ENCODE measurements around the gene ZBTB11. TPM values are rescaled to one million over a fixed set of nuclear protein-coding genes. Genes with fewer than 3 reads are reported as not detected.

Gene ZBTB11
- total and polyA plus RNA-seq, 10 of the 15 experiments (the other 5 are each of a cell fraction or from before 2014, with no cell fraction given): 3.5 to 25.7 (median 18.0) TPM

- SMC1A ChIA-PET (ENCODE audit: uncharacterized antibody, unreplicated experiment): no interaction called here
- H3K4me3 ChIP-seq: no peak overlapping the region
- H2AFZ ChIP-seq (ENCODE audit: control insufficient read depth, low read depth, low read length): no peak overlapping the region
- H3K9me3 ChIP-seq (replicated peaks; ENCODE audit: control insufficient read depth, insufficient read depth, low read length): no peaks in the 10 kb centered on the region
- no TSS peak for BruUV-seq (replicated peaks)
- no peaks in the 10 kb centered on the region for H3K27me3 ChIP-seq (replicated peaks in 1 of 2; ENCODE audit: control insufficient read depth in 2 of 2, insufficient read depth in 2 of 2, low read length in 1 of 2)
- no peak overlapping the region for H3K9ac ChIP-seq (ENCODE audit: control insufficient read depth, insufficient read depth, low read length)
- no peaks in the 10 kb centered on the region for H3K4me1 ChIP-seq (ENCODE audit: control insufficient read depth, insufficient read depth, low read length)
- in situ Hi-C loops (cut with MboI) (no loop called here), intact Hi-C loops (cut with micrococcal nuclease; ENCODE audit: unreplicated experiment) (no loop called here)
- TF ChIP-seq, protein P1, sequence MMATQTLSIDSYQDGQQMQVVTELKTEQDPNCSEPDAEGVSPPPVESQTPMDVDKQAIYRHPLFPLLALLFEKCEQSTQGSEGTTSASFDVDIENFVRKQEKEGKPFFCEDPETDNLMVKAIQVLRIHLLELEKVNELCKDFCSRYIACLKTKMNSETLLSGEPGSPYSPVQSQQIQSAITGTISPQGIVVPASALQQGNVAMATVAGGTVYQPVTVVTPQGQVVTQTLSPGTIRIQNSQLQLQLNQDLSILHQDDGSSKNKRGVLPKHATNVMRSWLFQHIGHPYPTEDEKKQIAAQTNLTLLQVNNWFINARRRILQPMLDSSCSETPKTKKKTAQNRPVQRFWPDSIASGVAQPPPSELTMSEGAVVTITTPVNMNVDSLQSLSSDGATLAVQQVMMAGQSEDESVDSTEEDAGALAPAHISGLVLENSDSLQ (IDR thresholded peaks at IDR 0.05): peak; percentile 19; the same call in 1 of the 2 replicates
- no peak for TF ChIP-seq RAD21 (IDR thresholded peaks at IDR 0.05; ENCODE audit: insufficient read depth, low read depth, low read length)
- no peak overlapping the region for H3K4me2 ChIP-seq (ENCODE audit: control insufficient read depth, insufficient read depth)
- CTCF ChIA-PET: no interaction called here
- RAD21 ChIA-PET (ENCODE audit: unreplicated experiment): no interaction called here
- POLR2A ChIA-PET: no interaction called here
- no peak overlapping the region for H3K27ac ChIP-seq (ENCODE audit: control insufficient read depth, insufficient read depth)
- DNase-seq (ENCODE audit: low read depth, low spot score) (no peak), ATAC-seq (no peak), FAIRE-seq (no peak)
- no peaks in the 10 kb centered on the region for H3K36me3 ChIP-seq (ENCODE audit: control insufficient read depth in 2 of 2, insufficient read depth in 2 of 2, low read length in 1 of 2)
- WGBS (ENCODE audit: insufficient coverage, insufficient replicate concordance, low lambda C conversion rate, missing lambda C conversion rate): 79% methylated on average over 1 of the region's 1 CpG
- H3K79me2 ChIP-seq (ENCODE audit: control insufficient read depth, insufficient read depth, low read length): no peaks in the 10 kb centered on the region
- H4K20me1 ChIP-seq (ENCODE audit: control insufficient read depth, insufficient read depth): no peaks in the 10 kb centered on the region
Observed at GRCh38 chr3:101623656-101624055, 53.3 kb downstream of the ZBTB11 start.

GRCh38 chr3:101619734-101620133, 57.2 kb downstream of the ZBTB11 start:
- Histone ChIP-seq H3K4me1 (ENCODE audit: control insufficient read depth, insufficient read depth, low read length) (no peaks in the 10 kb centered on the region), H3K36me3 (ENCODE audit: control insufficient read depth in 2 of 2, insufficient read depth in 2 of 2, low read length in 1 of 2) (no peaks in the 10 kb centered on the region), H3K27ac (ENCODE audit: control insufficient read depth, insufficient read depth) (no peak overlapping the region), H3K9ac (ENCODE audit: control insufficient read depth, insufficient read depth, low read length) (no peak overlapping the region), H3K27me3 (replicated peaks in 1 of 2; ENCODE audit: control insufficient read depth in 2 of 2, insufficient read depth in 2 of 2, low read length in 1 of 2) (no peaks in the 10 kb centered on the region), H3K9me3 (replicated peaks; ENCODE audit: control insufficient read depth, insufficient read depth, low read length) (no peaks in the 10 kb centered on the region), H4K20me1 (ENCODE audit: control insufficient read depth, insufficient read depth) (no peaks in the 10 kb centered on the region), H2AFZ (ENCODE audit: control insufficient read depth, low read depth, low read length) (no peak overlapping the region), H3K4me3 (no peak overlapping the region), H3K4me2 (ENCODE audit: control insufficient read depth, insufficient read depth) (no peak overlapping the region), H3K79me2 (ENCODE audit: control insufficient read depth, insufficient read depth, low read length) (no peaks in the 10 kb centered on the region)
- ChIA-PET CTCF (interaction anchor here (0.6 kb wide), 1 partner anchor 17 kb away, joined by 3 read pairs; no protein-coding TSS in a partner anchor), SMC1A (ENCODE audit: uncharacterized antibody, unreplicated experiment) (no interaction called here), POLR2A (no interaction called here), RAD21 (ENCODE audit: unreplicated experiment) (no interaction called here)
- no TSS peak for BruUV-seq (replicated peaks)
- WGBS (ENCODE audit: insufficient coverage, insufficient replicate concordance, low lambda C conversion rate, missing lambda C conversion rate): 82% methylated on average over 3 of the region's 3 CpGs
- intact Hi-C loops (cut with micrococcal nuclease; ENCODE audit: unreplicated experiment): no loop called here
- DNase-seq (ENCODE audit: low read depth, low spot score) (no peak), FAIRE-seq (no peak), ATAC-seq (no peak)
- in situ Hi-C loops (cut with MboI): no loop called here
- TF ChIP-seq, protein P2, sequence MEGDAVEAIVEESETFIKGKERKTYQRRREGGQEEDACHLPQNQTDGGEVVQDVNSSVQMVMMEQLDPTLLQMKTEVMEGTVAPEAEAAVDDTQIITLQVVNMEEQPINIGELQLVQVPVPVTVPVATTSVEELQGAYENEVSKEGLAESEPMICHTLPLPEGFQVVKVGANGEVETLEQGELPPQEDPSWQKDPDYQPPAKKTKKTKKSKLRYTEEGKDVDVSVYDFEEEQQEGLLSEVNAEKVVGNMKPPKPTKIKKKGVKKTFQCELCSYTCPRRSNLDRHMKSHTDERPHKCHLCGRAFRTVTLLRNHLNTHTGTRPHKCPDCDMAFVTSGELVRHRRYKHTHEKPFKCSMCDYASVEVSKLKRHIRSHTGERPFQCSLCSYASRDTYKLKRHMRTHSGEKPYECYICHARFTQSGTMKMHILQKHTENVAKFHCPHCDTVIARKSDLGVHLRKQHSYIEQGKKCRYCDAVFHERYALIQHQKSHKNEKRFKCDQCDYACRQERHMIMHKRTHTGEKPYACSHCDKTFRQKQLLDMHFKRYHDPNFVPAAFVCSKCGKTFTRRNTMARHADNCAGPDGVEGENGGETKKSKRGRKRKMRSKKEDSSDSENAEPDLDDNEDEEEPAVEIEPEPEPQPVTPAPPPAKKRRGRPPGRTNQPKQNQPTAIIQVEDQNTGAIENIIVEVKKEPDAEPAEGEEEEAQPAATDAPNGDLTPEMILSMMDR (IDR thresholded peaks at IDR 0.05 in 2 of 3, conservative IDR thresholded peaks at IDR 0.05 in 1 of 3; ENCODE audit: control insufficient read depth in 2 of 3, extremely low read depth in 1 of 3, insufficient read depth in 1 of 3, low read depth in 3 of 3, low read length in 3 of 3): no peak
- TF ChIP-seq ESRRA (IDR thresholded peaks at IDR 0.05; ENCODE audit: low read length) (no peak), WRNIP1 (IDR thresholded peaks at IDR 0.05; ENCODE audit: borderline replicate concordance, low read depth, low read length) (no peak), GATAD2B (conservative IDR thresholded peaks at IDR 0.05; ENCODE audit: low read depth) (no peak), RFX5 (IDR thresholded peaks at IDR 0.05; ENCODE audit: low read depth, low read length) (no peak), MYC (IDR thresholded peaks at IDR 0.05; ENCODE audit: insufficient read depth, insufficient read length, insufficient replicate concordance, low read length, severe bottlenecking) (no peak), CBX5 (IDR thresholded peaks at IDR 0.05; ENCODE audit: low read depth) (no peak), CBX3 (IDR thresholded peaks at IDR 0.05; ENCODE audit: borderline replicate concordance, low read depth) (no peak), ZNF24 (IDR thresholded peaks at IDR 0.05) (no peak), RB1 (IDR thresholded peaks at IDR 0.05; ENCODE audit: borderline replicate concordance) (no peak), RELA (IDR thresholded peaks at IDR 0.05; ENCODE audit: borderline replicate concordance, partially characterized antibody) (no peak)
